CD4-positive, alpha-beta T cell treated with Interleukin-4 for 4 hours (primary cell): ENCODE measurements around the gene NUDCD2.
"Not testable (repeated sequence)": the region's sequence is repeated elsewhere in the genome, so short reads cannot be mapped to it uniquely, and the experiment has no call there.

Experiments
- DNase-seq: peaks from one replicate; pipeline ENCODE4 v3.0.0-alpha.2; 2020

The NUDCD2 gene

DNA sequence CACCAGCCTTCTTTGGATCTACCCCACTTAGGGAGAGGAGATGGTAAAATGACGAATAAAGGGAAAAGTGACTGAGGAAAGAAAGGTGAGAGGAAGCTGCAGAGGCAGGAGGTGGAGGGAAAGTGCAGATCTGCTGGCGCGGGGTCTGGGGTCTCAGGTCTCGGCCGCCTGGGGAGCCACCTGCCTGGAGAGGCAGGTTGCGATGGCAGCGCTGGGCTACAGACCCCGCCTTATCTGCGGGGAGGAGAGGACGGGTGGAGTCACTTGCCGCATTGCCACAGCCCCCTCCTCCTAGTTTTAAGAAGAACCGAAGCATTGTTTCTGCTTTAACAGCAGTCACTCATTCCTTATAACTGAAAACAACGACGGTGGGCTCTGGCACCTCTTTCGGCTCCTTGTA is 44.2 kb downstream of the NUDCD2 start:
- DNase-seq: not testable (repeated sequence)

DNA sequence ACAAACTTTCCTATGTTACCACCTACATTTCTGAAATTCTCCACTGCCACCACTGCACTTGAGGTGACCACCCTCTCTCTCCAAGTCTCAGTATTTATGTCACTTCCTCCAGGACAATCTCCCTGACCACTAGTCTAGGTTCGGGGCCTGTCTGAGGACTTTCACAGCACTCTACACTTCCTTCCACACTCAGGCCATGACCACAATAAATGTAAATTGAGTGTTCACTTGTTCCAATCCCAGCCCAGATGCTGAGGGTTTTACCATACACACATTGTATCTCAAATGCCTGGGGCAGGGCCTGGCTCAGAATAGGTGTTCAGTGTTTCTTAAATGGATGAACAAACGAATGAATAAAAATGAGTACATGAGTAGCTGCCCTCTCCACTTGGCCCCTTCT is 49.4 kb downstream of the NUDCD2 start:
- no peak for DNase-seq

DNA sequence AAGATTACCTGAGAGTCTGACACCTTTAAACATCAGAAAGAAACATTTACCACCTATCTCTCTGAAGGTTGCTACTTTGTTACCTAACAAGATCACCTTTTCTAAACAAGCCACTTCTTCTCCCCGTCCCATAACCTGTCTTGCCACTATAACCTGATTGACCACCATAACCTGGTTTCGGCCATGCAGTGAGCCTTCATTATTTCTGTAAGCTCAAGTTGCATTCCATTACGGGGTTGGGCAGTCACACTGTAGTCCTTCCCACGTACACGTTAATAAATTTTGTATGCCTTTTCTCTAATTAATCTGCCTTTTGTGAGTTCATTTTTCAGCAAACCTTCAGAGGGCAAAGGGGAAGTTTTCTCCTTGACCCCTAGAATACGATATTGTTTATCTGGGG is 50.5 kb downstream of the NUDCD2 start:
- DNase-seq: no peak

DNA sequence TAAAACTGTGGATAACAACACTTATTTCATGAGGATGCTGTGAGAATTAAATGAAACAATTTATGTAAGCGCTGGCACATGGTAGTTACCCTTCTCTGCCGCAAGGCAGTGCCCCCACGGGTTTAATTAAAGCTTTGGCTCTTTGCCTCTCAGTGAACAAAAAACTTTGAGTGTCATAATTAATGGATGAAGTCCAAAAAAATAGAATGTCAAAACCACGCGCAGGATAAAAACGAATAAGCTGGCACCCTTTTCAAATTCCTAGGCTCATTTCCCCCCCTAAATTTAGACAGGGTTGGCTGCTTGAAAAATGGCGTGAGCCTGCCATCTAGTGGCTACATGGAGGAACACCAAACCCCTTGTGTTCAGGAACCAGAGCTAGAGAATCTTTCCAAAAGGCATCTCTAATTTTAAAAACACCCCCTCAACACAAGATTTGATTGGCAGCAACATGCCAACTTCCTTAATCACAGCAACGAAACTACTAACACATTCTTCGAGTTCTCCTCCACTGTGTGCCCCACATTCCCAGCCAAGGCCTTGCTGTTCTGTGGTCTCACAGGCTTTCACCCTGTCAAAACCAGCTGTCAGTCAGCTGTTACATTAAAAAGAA is 51.5 kb downstream of the NUDCD2 start:
- peak; percentile 59 for DNase-seq

DNA sequence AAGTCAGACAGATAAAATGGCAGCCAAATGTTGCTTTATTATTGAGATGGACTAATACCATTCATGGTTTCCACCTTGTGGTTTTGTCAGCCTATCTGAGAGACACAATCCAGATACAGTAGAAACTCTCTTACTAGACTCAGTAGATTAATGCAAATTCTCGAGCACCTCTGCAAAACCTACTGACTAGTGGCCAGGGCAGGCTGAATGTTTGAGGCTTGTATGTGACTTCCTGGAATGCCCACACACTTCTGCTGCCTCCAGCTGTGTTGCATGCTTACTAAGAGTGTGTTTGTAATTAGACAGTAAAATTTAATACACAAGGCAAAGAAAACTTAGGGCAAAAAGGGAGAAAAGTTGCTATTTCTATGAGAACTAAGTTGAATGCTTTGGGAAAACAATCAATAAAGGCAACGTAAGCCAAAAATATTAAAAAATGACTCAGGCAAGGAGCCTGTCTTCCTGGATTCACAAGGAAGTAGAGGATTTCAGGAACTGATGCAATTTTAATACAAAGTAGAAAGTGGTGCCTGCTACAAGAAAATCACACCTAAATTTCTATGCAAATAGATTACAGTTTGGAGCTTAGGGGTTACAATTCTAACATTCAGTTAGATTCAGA is 52.8 kb downstream of the NUDCD2 start:
- DNase-seq: no peak

DNA sequence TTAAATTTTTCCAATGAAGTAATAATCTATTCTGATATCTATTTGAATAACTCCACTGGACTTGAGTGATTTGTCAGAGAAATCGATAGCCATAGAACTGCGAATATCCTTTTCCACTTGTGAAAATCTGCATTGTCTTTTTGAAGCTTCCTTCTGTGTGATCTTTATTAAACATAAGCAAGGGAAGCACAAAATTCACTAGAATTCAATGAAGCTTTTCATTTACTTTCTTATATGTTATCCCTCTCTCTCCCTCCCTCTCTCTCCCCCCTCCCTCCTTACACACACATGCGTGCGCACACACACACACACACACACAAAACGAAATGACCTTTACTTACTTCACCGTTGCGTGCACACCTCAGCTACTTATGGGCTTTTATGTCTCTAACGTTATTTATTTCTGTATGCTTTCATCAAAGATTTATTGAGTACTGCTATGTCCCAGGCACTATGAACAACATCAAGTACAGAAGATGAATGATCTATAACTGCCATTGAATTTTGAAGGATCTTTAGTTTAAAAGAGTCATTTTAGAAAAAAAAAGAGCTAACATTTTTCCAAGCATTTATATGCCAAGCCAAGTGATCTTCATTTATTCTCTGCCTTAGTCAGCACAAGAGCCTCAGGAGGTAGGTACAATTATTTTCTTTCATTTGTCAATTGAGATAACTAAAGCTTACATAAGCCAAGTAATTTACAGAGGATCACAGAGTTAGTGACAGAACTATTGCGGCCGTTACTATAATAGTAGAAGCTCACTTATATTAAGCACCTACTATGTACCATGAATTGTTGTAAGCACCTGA is 55.3 kb downstream of the NUDCD2 start:
- DNase-seq: no peak

DNA sequence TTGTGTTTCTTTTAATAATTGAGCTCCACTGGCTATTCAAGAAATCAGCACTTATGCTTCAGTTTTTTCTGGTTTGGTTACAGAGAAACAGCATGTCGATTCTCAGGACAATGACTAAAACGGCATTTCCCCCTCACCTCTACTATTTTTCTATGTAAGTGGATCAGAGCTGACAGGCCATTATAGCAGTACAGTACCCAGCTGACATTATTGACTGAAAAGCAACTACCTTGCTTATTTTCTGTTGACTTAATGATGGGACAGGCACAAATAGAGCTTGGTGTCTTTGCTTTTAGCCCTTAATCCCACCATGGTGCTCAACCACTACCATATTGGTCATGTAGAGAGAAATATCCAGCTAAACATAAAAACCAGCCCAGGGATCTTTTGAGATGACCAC is 57.9 kb downstream of the NUDCD2 start:
- no peak for DNase-seq

DNA sequence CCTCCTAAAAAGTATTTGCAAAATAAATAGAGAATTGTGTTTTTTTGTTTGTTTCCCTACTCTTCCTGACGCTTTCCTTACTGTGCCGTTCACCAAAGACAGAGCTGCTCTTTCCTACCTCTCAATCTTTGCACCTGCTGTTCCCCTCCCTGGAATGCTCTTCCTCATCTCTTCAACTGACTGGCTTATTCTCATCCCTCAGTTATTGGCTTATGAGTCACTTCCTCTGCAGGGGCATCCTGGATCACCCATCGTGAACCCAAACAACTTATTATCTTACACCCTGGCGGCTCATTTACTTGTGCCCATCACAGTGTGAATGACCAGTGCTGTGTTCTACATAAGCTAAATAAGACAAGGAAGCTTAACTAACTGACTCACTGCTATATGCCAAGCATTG is 58.6 kb downstream of the NUDCD2 start:
- DNase-seq: no peak

DNA sequence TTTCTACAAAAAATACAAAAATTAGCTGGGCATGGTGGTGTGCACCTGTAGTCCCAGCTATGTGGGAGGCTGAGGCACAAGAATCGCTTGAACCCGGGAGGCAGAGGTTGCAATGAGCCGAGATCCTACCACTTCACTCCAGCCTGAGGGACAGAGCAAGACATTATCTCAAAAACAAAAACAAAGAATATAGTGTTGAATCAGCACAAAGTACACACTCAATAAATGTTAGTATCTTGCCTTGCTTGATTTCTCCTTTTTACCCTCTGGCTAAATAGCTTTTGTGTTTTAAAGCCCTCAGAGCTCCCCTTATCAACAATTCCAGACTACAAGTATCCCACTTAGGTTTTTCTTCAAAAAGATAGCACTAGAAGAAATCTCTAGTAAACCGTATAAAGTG is 60.0 kb downstream of the NUDCD2 start:
- DNase-seq: no peak

DNA sequence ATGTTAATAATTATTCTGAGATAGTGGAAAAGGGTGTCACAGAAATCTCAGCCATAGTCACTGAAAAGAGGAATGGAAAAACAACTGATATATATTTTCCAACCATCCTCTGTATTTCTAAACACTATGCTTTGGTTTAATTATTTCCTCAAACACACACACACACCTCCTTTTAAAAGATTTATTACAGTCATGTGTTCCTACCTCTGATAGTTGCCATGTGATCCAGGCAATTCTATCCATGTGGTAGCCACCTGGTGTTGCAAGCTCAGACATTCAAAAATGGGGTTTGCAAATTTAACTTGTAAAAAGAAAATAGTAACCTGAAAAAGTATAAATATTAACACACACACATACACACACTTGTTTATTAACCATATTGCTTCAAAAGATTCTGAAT is 62.5 kb downstream of the NUDCD2 start:
- DNase-seq: no peak

DNA sequence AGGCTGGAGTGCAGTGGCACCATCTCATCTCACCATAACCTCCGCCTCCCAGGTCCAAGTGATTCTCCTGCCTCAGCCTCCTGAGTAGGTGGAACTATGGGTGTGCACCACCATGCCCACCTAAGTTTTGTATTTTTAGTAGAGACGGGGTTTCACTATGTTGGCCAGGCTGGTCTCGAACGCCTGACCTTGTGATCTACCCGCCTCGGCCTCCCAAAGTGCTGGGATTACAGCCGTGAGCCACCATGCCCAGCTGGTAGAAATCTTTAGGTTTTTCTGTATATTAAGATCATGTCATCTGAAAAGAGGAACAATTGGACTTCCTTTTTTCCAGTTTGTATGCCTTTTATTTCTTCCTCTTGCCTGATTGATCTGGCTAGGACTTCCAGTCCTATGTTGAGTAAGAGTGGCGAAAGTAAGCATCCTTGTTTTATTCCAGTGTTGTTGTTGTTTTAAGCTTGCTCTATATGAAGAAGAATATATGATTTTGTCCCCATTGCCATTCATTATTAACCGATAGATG is 63.0 kb downstream of the NUDCD2 start:
- DNase-seq: not testable (repeated sequence)
